HepG2 (cell line): Measurements from ENCODE around the gene ECT2. TPM values are rescaled to one million over a fixed set of nuclear protein-coding genes. Genes with fewer than 3 reads are reported as not detected.
A peak's percentile ranks its signal among the peaks of the same experiment; 100 is the strongest.

Source experiments
- ATAC-seq: fragments of 200-7000 bp; cut with Tn5 transposase; 3 replicates; pipeline ENCODE4 v1.9.1; 2020; ENCODE audit warnings: mild to moderate bottlenecking, moderate library complexity
- BruUV-seq: library from RNA; stranded (reverse); fragments of 400-500 nt; replicated peaks from 2 replicates; lab custom pipeline; 2021; lab: Mats Ljungman, UMichigan
- CTCF ChIA-PET: fragments of 300-600 bp; formaldehyde crosslinking; extraction: SDS; loops from one replicate; lab custom pipeline; 2021; ENCODE audit warnings: low total read pairs, inconsistent platforms, low intra/inter-chr PET ratio; lab: Yijun Ruan, JAX
- POLR2A ChIA-PET: fragments of 350-600 bp; sonication (Branson Sonifier 250); formaldehyde crosslinking; loops from one replicate; lab custom pipeline; 2020; ENCODE audit warnings: antibody characterized with exemption, inconsistent platforms; lab: Yijun Ruan, JAX
- DNase-seq: peaks from one replicate; pipeline ENCODE4 v3.0.0-alpha.2; 2015; ENCODE audit warnings: low spot score
- FAIRE-seq: peaks from 3 replicates; lab custom pipeline; 2011; peaks lifted over from hg19 to GRCh38; lab: Jason Lieb, UNC
- H2AFZ ChIP-seq: one replicate; pipeline ENCODE4 v1.6.1; 2011; ENCODE audit warnings: low read length, inconsistent platforms
- H3K27ac ChIP-seq: fragments of 300-600 bp; 3 replicates; pipeline ENCODE4 v1.8.0; 2011; ENCODE audit warnings: mixed run types, mild to moderate bottlenecking, mixed read lengths, low read length, inconsistent platforms; ENCODE audit not compliant: insufficient read depth; ENCODE audit errors: extremely low read length
- H3K27me3 ChIP-seq, 2 experiments: fragments of 200-600 bp in 1 of 2; 2 replicates in 1 of 2; 3 replicates in 1 of 2; pipeline versions ENCODE4 v1.6.0 to v1.8.0; 2011; ENCODE audit warnings: low read length in 2 of 2, mild to moderate bottlenecking in 2 of 2, moderate library complexity in 2 of 2, inconsistent platforms in 1 of 2; ENCODE audit not compliant: insufficient read depth in 2 of 2, control insufficient read depth in 1 of 2
- H3K36me3 ChIP-seq, 2 experiments: fragments of 200-600 bp in 1 of 2; replicated peaks in 1 of 2; 2 replicates in 1 of 2; 3 replicates in 1 of 2; pipeline versions ENCODE4 v1.5.1 to v1.8.0; 2011; ENCODE audit warnings: low read length in 2 of 2, inconsistent platforms in 1 of 2; ENCODE audit not compliant: insufficient read depth in 2 of 2, control insufficient read depth in 1 of 2
- H3K4me1 ChIP-seq: 2 replicates; pipeline ENCODE4 v1.5.1; 2012; ENCODE audit warnings: low read length, inconsistent platforms; ENCODE audit not compliant: insufficient read depth
- H3K4me2 ChIP-seq: 2 replicates; pipeline ENCODE4 v1.6.0; 2011; ENCODE audit warnings: low read depth, low read length, inconsistent platforms
- H3K4me3 ChIP-seq, 3 experiments: fragments of 200-600 bp in 1 of 3; sonication (generic), shearing (Covaris generic) in 1 of 3; replicated peaks in 1 of 3; 2 replicates each; pipeline ENCODE4 v1.5.1; 2011 to 2016; ENCODE audit warnings: low read length in 3 of 3, inconsistent platforms in 2 of 3, low read depth in 2 of 3, mild to moderate bottlenecking in 2 of 3, control low read depth in 1 of 3, mixed read lengths in 1 of 3; ENCODE audit not compliant: insufficient read depth in 1 of 3
- H3K79me2 ChIP-seq: one replicate; pipeline ENCODE4 v1.6.1; 2011; ENCODE audit warnings: low read length, inconsistent platforms; ENCODE audit not compliant: insufficient read depth
- H3K9ac ChIP-seq: 2 replicates; pipeline ENCODE4 v1.6.0; 2011; ENCODE audit warnings: mild to moderate bottlenecking, low read depth, low read length, inconsistent platforms; ENCODE audit not compliant: insufficient read depth
- H3K9me3 ChIP-seq: 2 replicates; pipeline ENCODE4 v1.5.1; 2012; ENCODE audit warnings: mild to moderate bottlenecking, low read length
- H4K20me1 ChIP-seq: 2 replicates; pipeline ENCODE4 v1.6.0; 2011; ENCODE audit warnings: inconsistent platforms, mild to moderate bottlenecking, low read length, moderate library complexity; ENCODE audit not compliant: insufficient read depth
- ARID3A ChIP-seq: IDR thresholded peaks from 2 replicates; pipeline ENCODE4 v1.6.1; 2012; ENCODE audit warnings: low read depth, low read length, improper control_type of control experiment
- CREB3 ChIP-seq: sonication (generic); formaldehyde crosslinking; IDR thresholded peaks from 2 replicates; pipeline ENCODE4 v1.5.0; 2020; ENCODE audit warnings: missing genetic modification reagents
- EZH2 ChIP-seq: conservative IDR thresholded peaks from 2 replicates; pipeline ENCODE4 v1.6.1; 2012; ENCODE audit warnings: mild to moderate bottlenecking, low read depth, low read length, moderate library complexity
- FOSL2 ChIP-seq: sonication (generic); formaldehyde crosslinking; IDR thresholded peaks from 2 replicates; pipeline ENCODE4 v1.4.0; 2020; ENCODE audit warnings: missing genetic modification reagents
- MAFF ChIP-seq: IDR thresholded peaks from 2 replicates; pipeline ENCODE4 v1.6.1; 2011; ENCODE audit warnings: low read depth, low read length, improper control_type of control experiment
- MEF2D ChIP-seq: sonication (generic); formaldehyde crosslinking; IDR thresholded peaks from 2 replicates; pipeline ENCODE4 v1.5.1; 2020; ENCODE audit warnings: mild to moderate bottlenecking, missing genetic modification reagents
- NFAT5 ChIP-seq: sonication (generic); formaldehyde crosslinking; IDR thresholded peaks from 2 replicates; pipeline ENCODE4 v1.4.0; 2020; ENCODE audit warnings: missing genetic modification reagents
- PRDM4 ChIP-seq: sonication (generic); formaldehyde crosslinking; IDR thresholded peaks from 2 replicates; pipeline ENCODE4 v1.9.0; 2021; ENCODE audit warnings: missing genetic modification reagents, borderline replicate concordance
- RFXAP ChIP-seq: sonication (generic); formaldehyde crosslinking; IDR thresholded peaks from 2 replicates; pipeline ENCODE4 v1.4.0; 2020; ENCODE audit warnings: missing genetic modification reagents, borderline replicate concordance
- SALL2 ChIP-seq: sonication (generic); formaldehyde crosslinking; IDR thresholded peaks from 2 replicates; pipeline ENCODE4 v1.8.1; 2023; ENCODE audit warnings: mild to moderate bottlenecking, missing genetic modification reagents, inconsistent platforms
- ZNF296 ChIP-seq: sonication (generic); formaldehyde crosslinking; conservative IDR thresholded peaks from 2 replicates; pipeline ENCODE4 v1.5.0; 2020; ENCODE audit warnings: mild to moderate bottlenecking, missing genetic modification reagents
- WGBS: methylation state at CpG from one replicate; pipeline ENCODE4 v1.1.6; 2017; ENCODE audit warnings: low lambda C conversion rate; 5-methylcytosine and 5-hydroxymethylcytosine counted together
- in situ Hi-C: cut with HindIII; loops from 2 replicates; pipeline ENCODE4 v1.10.0; 2017; ENCODE audit warnings: low pct_unique_long_range_greater_than_20kb; ENCODE audit not compliant: extremely low pct_ligation_motif_present
- intact Hi-C: fragments of 100-400 bp; cut with micrococcal nuclease; formaldehyde crosslinking; loops from one replicate; pipeline ENCODE4 v1.10.0; 2022; ENCODE audit not compliant: unreplicated experiment
- polyA plus RNA-seq, 8 experiments: library from polyadenylated mRNA; depleted of rRNA in 3 of 8; stranded (reverse) in 7 of 8; unstranded in 1 of 8; fragments of >200 nt; fragmentation: Illumina TruSeq in 4 of 8; extraction: Trizol in 4 of 8; gene quantifications; 2 replicates each; pipeline versions ENCODE4 v1.2.1 to v1.2.3, GENCODE V29; 2011 to 2016; ENCODE audit warnings: low read depth in 4 of 8, missing spikeins in 1 of 8, mixed read lengths in 1 of 8; ENCODE audit not compliant: insufficient read depth in 1 of 8
- total RNA-seq, 5 experiments: library from RNA; depleted of rRNA; stranded (reverse); fragments of >200 nt; fragmentation: Illumina TruSeq; extraction: Trizol; gene quantifications; 2 replicates each; pipeline ENCODE4 v1.2.3, GENCODE V29; 2016; ENCODE audit warnings: low read depth in 1 of 5

ECT2 gene
- total and polyA plus RNA-seq, 2 of the 13 experiments (the other 11 are each of a cell fraction or from before 2014, with no cell fraction given): 21.6 to 52.0 TPM

GRCh38 chr3:172751175-172751704 is 714 bp downstream of the ECT2 start (continued):
- no peak for TF ChIP-seq NFAT5 (CRISPR knock-in tag)
- no peak for TF ChIP-seq ARID3A
- TF ChIP-seq ZNF296 (CRISPR knock-in tag): no peak
- TF ChIP-seq, all 625 proteins: peak for 9

- Histone ChIP-seq H3K4me2 (peak overlapping the region; percentile 72), H3K4me1 (peaks cover 59% of the 10 kb centered on the region), H3K27ac (no peak overlapping the region), H3K9me3 (no peaks in the 10 kb centered on the region), H3K27me3 (no peaks in the 10 kb centered on the region; a peak in 1 of 5 replicates), H2AFZ (no peak overlapping the region), H3K79me2 (peaks cover 47% of the 10 kb centered on the region), H3K9ac (0 out of 2 replicates have a peak overlapping the region, but pooled peaks have one; percentile 1), H3K4me3 (peak overlapping the region in 2 of 3 experiments; percentile 94 to 96; a peak in 2 of 6 replicates), H4K20me1 (no peaks in the 10 kb centered on the region; the same call in 1 of the 2 replicates), H3K36me3 (peaks cover 1 to 18% of the 10 kb centered on the region in 2 experiments; a peak in 2 of 5 replicates)
- POLR2A ChIA-PET: no interaction called here
- DNase-seq: no peak
- FAIRE-seq: no peak
- BruUV-seq: no TSS peak
- WGBS: 97% methylated on average over 1 of the region's 1 CpG
- CTCF ChIA-PET: no interaction called here
- no peak for ATAC-seq
- intact Hi-C loops: no loop called here
- in situ Hi-C loops: no loop called here
- no peak for TF ChIP-seq MAFF
- TF ChIP-seq MEF2D (CRISPR knock-in tag): no peak
- TF ChIP-seq SALL2 (CRISPR knock-in tag): no peak
- TF ChIP-seq FOSL2: no peak
- TF ChIP-seq PRDM4: no peak
- TF ChIP-seq CREB3 (CRISPR knock-in tag): no peak
- TF ChIP-seq EZH2: no peak
- no peak for TF ChIP-seq RFXAP (CRISPR knock-in tag)
These were observed 2.1 kb downstream of the ECT2 start for GRCh38 chr3:172752651-172753050.
